ENCODE data around the gene DBX1.

GRCh38 chr11:20161230-20161918 is 1.1 kb upstream of the DBX1 start:
- TF ChIP-seq CTCF (IDR thresholded peaks at IDR 0.05; ENCODE audit: low read depth, low read length): no peak
- TF ChIP-seq EZH2phosphoT487 (IDR thresholded peaks at IDR 0.05; ENCODE audit: low read depth): no peak

Measured in OCI-LY3 (cell line).